HCT116 (cell line): Measurements from ENCODE around the gene DHRSX. TPM values are rescaled to one million over a fixed set of nuclear protein-coding genes. Genes with fewer than 3 reads are reported as not detected.

Source experiments
- ATAC-seq: fragments of 200-7000 bp; cut with Tn5 transposase; 2 replicates; pipeline ENCODE4 v1.9.1; 2020; ENCODE audit warnings: mild to moderate bottlenecking, moderate library complexity
- BruUV-seq: library from RNA; stranded (reverse); fragments of 400-500 nt; replicated peaks from 2 replicates; lab custom pipeline; 2021; lab: Mats Ljungman, UMichigan
- CTCF ChIA-PET: fragments of 300-600 bp; sonication (Branson Sonifier 250); formaldehyde crosslinking; loops from one replicate; lab custom pipeline; 2021; ENCODE audit warnings: antibody characterized with exemption; lab: Charles Lee
- POLR2A ChIA-PET: fragments of 300-600, 350-600 bp; sonication (Branson Sonifier 250); formaldehyde crosslinking; loops from one replicate; lab custom pipeline; 2021; ENCODE audit warnings: antibody characterized with exemption; lab: Charles Lee
- RAD21 ChIA-PET, 2 experiments: fragments of 300-600 bp; sonication (Branson Sonifier 250); formaldehyde crosslinking; loops; one replicate each; lab custom pipeline; 2023; ENCODE audit warnings: low total read pairs in 2 of 2; ENCODE audit not compliant: uncharacterized antibody in 2 of 2, unreplicated experiment in 2 of 2, low non-redundant PET in 1 of 2; lab: Charles Lee
- DNase-seq: peaks from one replicate; pipeline ENCODE4 v3.0.0-alpha.2; 2010; ENCODE audit warnings: low read depth, low spot score
- H2AFZ ChIP-seq: fragments of 200-600 bp; shearing (Covaris generic), sonication (generic); 2 replicates; pipeline ENCODE4 v1.6.1; 2017; ENCODE audit warnings: low read depth, mixed run types, mixed read lengths, antibody characterized with exemption, low read length; ENCODE audit not compliant: poor library complexity, severe bottlenecking
- H3K27ac ChIP-seq: 2 replicates; pipeline ENCODE4 v1.5.1; 2012; ENCODE audit warnings: low read depth, low read length
- H3K27me3 ChIP-seq: fragments of 200-600 bp; sonication (generic); 2 replicates; pipeline ENCODE4 v1.6.1; 2016; ENCODE audit warnings: mixed run types, low read length, mixed read lengths; ENCODE audit not compliant: insufficient read depth
- H3K36me3 ChIP-seq, 2 experiments: fragments of 200-500 bp in 1 of 2; fragments of 200-600 bp in 1 of 2; sonication (Bioruptor generic) in 1 of 2; sonication (generic) in 1 of 2; 2 replicates each; pipeline versions ENCODE4 v1.5.1 to v1.6.1; 2014 to 2016; ENCODE audit warnings: low read length in 2 of 2, inconsistent platforms in 1 of 2, mixed read lengths in 1 of 2, mixed run types in 1 of 2; ENCODE audit not compliant: insufficient read depth in 2 of 2, control insufficient read depth in 1 of 2
- H3K4me1 ChIP-seq, 2 experiments: fragments of 200-600 bp in 1 of 2; sonication (generic) in 1 of 2; 2 replicates each; pipeline versions ENCODE4 v1.5.1 to v1.6.1; 2012 to 2017; ENCODE audit warnings: low read length in 2 of 2, inconsistent platforms in 1 of 2, mild to moderate bottlenecking in 1 of 2, mixed read lengths in 1 of 2, mixed run types in 1 of 2, moderate library complexity in 1 of 2; ENCODE audit not compliant: insufficient read depth in 2 of 2, control insufficient read depth in 1 of 2
- H3K4me2 ChIP-seq: fragments of 200-600 bp; sonication (generic); 2 replicates; pipeline ENCODE4 v1.6.1; 2017; ENCODE audit warnings: mixed run types, low read length, mixed read lengths
- H3K4me3 ChIP-seq, 2 experiments: fragments of 200-600 bp in 1 of 2; sonication (generic) in 1 of 2; replicated peaks in 1 of 2; 2 replicates each; pipeline ENCODE4 v1.5.1; 2011 to 2016; ENCODE audit warnings: low read length in 2 of 2, control low read depth in 1 of 2, low read depth in 1 of 2, mild to moderate bottlenecking in 1 of 2, mixed read lengths in 1 of 2, mixed run types in 1 of 2
- H3K79me2 ChIP-seq: fragments of 200-600 bp; sonication (generic); 2 replicates; pipeline ENCODE4 v1.6.1; 2017; ENCODE audit warnings: mild to moderate bottlenecking, mixed run types, low read length, moderate library complexity, mixed read lengths; ENCODE audit not compliant: insufficient read depth
- H3K9ac ChIP-seq: fragments of 200-600 bp; sonication (generic); 2 replicates; pipeline ENCODE4 v1.6.1; 2016; ENCODE audit warnings: low read length, mixed read lengths
- H3K9me2 ChIP-seq: fragments of 200-600 bp; sonication (generic), shearing (Covaris generic); 2 replicates; pipeline ENCODE4 v1.6.1; 2017; ENCODE audit warnings: mixed run types, mild to moderate bottlenecking, moderate library complexity; ENCODE audit not compliant: insufficient read depth
- H3K9me3 ChIP-seq, 2 experiments: fragments of 200-500 bp in 1 of 2; fragments of 200-600 bp in 1 of 2; sonication (Bioruptor generic) in 1 of 2; sonication (generic) in 1 of 2; 2 replicates each; pipeline ENCODE4 v1.6.1; 2014 to 2017; ENCODE audit warnings: low read length in 2 of 2, mixed read lengths in 2 of 2, inconsistent platforms in 1 of 2, low read depth in 1 of 2, mild to moderate bottlenecking in 1 of 2, mixed run types in 1 of 2, moderate library complexity in 1 of 2; ENCODE audit not compliant: control insufficient read depth in 1 of 2, insufficient read depth in 1 of 2
- H4K20me1 ChIP-seq: fragments of 200-600 bp; sonication (generic), shearing (Covaris generic); 2 replicates; pipeline ENCODE4 v1.6.1; 2017; ENCODE audit warnings: mixed run types, mild to moderate bottlenecking, moderate library complexity; ENCODE audit not compliant: insufficient read depth
- CEBPB ChIP-seq: IDR thresholded peaks from 2 replicates; pipeline ENCODE4 v1.6.1; 2012; ENCODE audit warnings: low read depth
- EGR1 ChIP-seq: IDR thresholded peaks from 2 replicates; pipeline ENCODE4 v1.6.1; 2012; ENCODE audit warnings: low read depth
- EZH2 ChIP-seq: fragments of 200-600 bp; sonication (generic); IDR thresholded peaks from 2 replicates; pipeline ENCODE4 v1.6.1; 2017; ENCODE audit warnings: antibody characterized with exemption, mixed run types
- RAD21 ChIP-seq: IDR thresholded peaks from 2 replicates; pipeline ENCODE4 v1.6.1; 2012; ENCODE audit warnings: low read depth, mild to moderate bottlenecking
- SIN3A ChIP-seq: IDR thresholded peaks from 2 replicates; pipeline ENCODE4 v1.6.1; 2012; ENCODE audit warnings: low read depth
- SP1 ChIP-seq: IDR thresholded peaks from 2 replicates; pipeline ENCODE4 v1.6.1; 2012; ENCODE audit warnings: low read depth
- TCF7L2 ChIP-seq: IDR thresholded peaks from 2 replicates; pipeline ENCODE4 v1.7.0; 2011; ENCODE audit warnings: borderline replicate concordance, inconsistent platforms; ENCODE audit not compliant: insufficient read depth, insufficient read length; ENCODE audit errors: extremely low read depth
- YY1 ChIP-seq: IDR thresholded peaks from 2 replicates; pipeline ENCODE4 v1.6.1; 2011; ENCODE audit warnings: low read length, low read depth, moderate library complexity, mild to moderate bottlenecking; ENCODE audit not compliant: insufficient replicate concordance; ENCODE audit errors: extremely low read depth
- intact Hi-C: fragments of 100-400 bp; cut with micrococcal nuclease; formaldehyde crosslinking; loops from 2 replicates; pipeline ENCODE4 v1.10.0; 2022
- total RNA-seq: library from RNA; stranded (reverse); gene quantifications from one replicate; pipeline ENCODE4 v1.2.1, GENCODE V29; 2021; ENCODE audit not compliant: unreplicated experiment
- TF ChIP-seq, protein P1 (sequence below): IDR thresholded peaks from 2 replicates; pipeline ENCODE4 v1.6.1; 2011; ENCODE audit warnings: mild to moderate bottlenecking, low read length, moderate library complexity; ENCODE audit not compliant: insufficient replicate concordance; ENCODE audit errors: extremely low read depth
- TF ChIP-seq, protein P2 (sequence below): IDR thresholded peaks from 2 replicates; pipeline ENCODE4 v1.6.1; 2012
- TF ChIP-seq, protein P3 (sequence below), 3 experiments: fragments of 200-600 bp in 1 of 3; sonication (generic) in 1 of 3; IDR thresholded peaks in 2 of 3; conservative IDR thresholded peaks in 1 of 3; 2 replicates each; pipeline ENCODE4 v1.5.1; 2012 to 2017; ENCODE audit warnings: low read depth in 2 of 3, low read length in 2 of 3, antibody characterized with exemption in 1 of 3, borderline replicate concordance in 1 of 3, control low read depth in 1 of 3, mild to moderate bottlenecking in 1 of 3, mixed read lengths in 1 of 3, mixed run types in 1 of 3, moderate library complexity in 1 of 3; ENCODE audit not compliant: insufficient read depth in 1 of 3
- TF ChIP-seq, protein P4 (sequence below): IDR thresholded peaks from 2 replicates; pipeline ENCODE4 v1.6.1; 2012

DHRSX gene
- total RNA-seq, 1 experiment from 2014 or later, result 11.9 TPM

DNA sequence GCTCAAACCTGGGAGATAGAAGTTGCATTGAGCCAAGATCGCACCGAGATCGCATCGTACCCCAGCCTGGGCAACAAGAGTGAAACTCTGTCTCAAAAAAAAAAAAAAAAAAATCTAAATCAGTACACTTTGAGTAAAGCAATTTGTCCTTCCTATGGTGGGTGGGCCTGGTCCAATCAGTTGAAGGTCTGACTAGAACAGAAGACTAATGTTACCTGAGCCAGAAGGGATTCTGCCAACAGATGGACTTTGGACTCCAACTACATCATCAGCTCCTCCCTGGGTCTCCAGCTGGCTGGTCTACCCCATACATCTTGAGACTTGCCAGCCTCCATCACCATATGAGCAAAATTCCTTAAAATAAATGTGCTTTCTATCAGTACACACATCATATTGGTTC lies 155.2 kb downstream of the DHRSX start:
- intact Hi-C loops, result no loop called here
- no peak overlapping the region for H2AFZ ChIP-seq
- ChIA-PET CTCF (no interaction called here), POLR2A (no interaction called here), RAD21 (no interaction called here)
- peaks cover 0 to 15% of the 10 kb centered on the region in 2 experiments; a peak in 2 of 4 replicates for H3K4me1 ChIP-seq
- H3K9me3 ChIP-seq, result no peaks in the 10 kb centered on the region
- H3K9me2 ChIP-seq, result no peaks in the 10 kb centered on the region
- TF ChIP-seq, protein P1, sequence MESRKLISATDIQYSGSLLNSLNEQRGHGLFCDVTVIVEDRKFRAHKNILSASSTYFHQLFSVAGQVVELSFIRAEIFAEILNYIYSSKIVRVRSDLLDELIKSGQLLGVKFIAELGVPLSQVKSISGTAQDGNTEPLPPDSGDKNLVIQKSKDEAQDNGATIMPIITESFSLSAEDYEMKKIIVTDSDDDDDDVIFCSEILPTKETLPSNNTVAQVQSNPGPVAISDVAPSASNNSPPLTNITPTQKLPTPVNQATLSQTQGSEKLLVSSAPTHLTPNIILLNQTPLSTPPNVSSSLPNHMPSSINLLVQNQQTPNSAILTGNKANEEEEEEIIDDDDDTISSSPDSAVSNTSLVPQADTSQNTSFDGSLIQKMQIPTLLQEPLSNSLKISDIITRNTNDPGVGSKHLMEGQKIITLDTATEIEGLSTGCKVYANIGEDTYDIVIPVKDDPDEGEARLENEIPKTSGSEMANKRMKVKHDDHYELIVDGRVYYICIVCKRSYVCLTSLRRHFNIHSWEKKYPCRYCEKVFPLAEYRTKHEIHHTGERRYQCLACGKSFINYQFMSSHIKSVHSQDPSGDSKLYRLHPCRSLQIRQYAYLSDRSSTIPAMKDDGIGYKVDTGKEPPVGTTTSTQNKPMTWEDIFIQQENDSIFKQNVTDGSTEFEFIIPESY, result no peak
- TF ChIP-seq YY1 (no peak), SIN3A (no peak), EZH2 (no peak), SP1 (no peak), EGR1 (no peak)
- BruUV-seq, result no TSS peak
- no peak overlapping the region for H3K27ac ChIP-seq
- no peak overlapping the region for H3K4me2 ChIP-seq
- no peak overlapping the region for H3K4me3 ChIP-seq
- H3K27me3 ChIP-seq, result no peaks in the 10 kb centered on the region
- H3K36me3 ChIP-seq, result no peaks in the 10 kb centered on the region
- no peak overlapping the region for H3K9ac ChIP-seq
- no peak for DNase-seq
- no peaks in the 10 kb centered on the region for H3K79me2 ChIP-seq
- ATAC-seq, result no peak
- no peaks in the 10 kb centered on the region for H4K20me1 ChIP-seq

DNA sequence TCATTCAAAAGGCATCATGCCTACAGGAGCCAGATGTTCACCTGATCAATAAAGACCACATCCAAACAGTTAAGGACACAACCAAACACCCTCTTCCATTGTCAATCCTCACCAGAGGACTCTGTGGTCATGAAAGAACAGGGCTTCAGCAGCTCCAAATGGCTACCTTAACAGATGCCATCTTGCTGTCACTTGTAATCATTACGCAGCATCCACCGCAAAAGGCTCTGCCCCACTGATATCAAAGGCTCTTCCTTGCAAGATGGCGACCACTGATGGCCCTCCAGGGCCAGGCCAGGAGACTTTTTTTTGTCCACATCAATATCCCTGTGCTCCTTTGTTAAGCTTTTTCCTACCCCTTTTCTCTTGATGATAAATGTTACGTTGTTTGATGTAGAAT lies 157.4 kb downstream of the DHRSX start:
- Histone ChIP-seq H3K9ac (no peak overlapping the region), H3K4me3 (no peak overlapping the region), H3K4me1 (peaks cover 0 to 15% of the 10 kb centered on the region in 2 experiments; a peak in 2 of 4 replicates), H4K20me1 (no peaks in the 10 kb centered on the region), H3K4me2 (0 out of 2 replicates have a peak overlapping the region, but pooled peaks have one; percentile 7), H3K27me3 (no peaks in the 10 kb centered on the region), H2AFZ (no peak overlapping the region), H3K27ac (no peak overlapping the region), H3K9me2 (no peaks in the 10 kb centered on the region), H3K9me3 (no peaks in the 10 kb centered on the region), H3K36me3 (no peaks in the 10 kb centered on the region), H3K79me2 (no peaks in the 10 kb centered on the region)
- DNase-seq (no peak), ATAC-seq (no peak)
- no TSS peak for BruUV-seq
- intact Hi-C loops, result no loop called here
- ChIA-PET CTCF (no interaction called here), RAD21 (no interaction called here), POLR2A (no interaction called here)
- TF ChIP-seq SP1 (no peak), TCF7L2 (no peak), EZH2 (no peak), RAD21 (no peak), CEBPB (no peak), SIN3A (no peak), EGR1 (no peak)
- TF ChIP-seq, protein P2, sequence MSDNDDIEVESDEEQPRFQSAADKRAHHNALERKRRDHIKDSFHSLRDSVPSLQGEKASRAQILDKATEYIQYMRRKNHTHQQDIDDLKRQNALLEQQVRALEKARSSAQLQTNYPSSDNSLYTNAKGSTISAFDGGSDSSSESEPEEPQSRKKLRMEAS, result no peak
- TF ChIP-seq, protein P3, sequence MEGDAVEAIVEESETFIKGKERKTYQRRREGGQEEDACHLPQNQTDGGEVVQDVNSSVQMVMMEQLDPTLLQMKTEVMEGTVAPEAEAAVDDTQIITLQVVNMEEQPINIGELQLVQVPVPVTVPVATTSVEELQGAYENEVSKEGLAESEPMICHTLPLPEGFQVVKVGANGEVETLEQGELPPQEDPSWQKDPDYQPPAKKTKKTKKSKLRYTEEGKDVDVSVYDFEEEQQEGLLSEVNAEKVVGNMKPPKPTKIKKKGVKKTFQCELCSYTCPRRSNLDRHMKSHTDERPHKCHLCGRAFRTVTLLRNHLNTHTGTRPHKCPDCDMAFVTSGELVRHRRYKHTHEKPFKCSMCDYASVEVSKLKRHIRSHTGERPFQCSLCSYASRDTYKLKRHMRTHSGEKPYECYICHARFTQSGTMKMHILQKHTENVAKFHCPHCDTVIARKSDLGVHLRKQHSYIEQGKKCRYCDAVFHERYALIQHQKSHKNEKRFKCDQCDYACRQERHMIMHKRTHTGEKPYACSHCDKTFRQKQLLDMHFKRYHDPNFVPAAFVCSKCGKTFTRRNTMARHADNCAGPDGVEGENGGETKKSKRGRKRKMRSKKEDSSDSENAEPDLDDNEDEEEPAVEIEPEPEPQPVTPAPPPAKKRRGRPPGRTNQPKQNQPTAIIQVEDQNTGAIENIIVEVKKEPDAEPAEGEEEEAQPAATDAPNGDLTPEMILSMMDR (IDR thresholded peaks at IDR 0.05 in 2 of 3, conservative IDR thresholded peaks at IDR 0.05 in 1 of 3; ENCODE audit: borderline replicate concordance in 1 of 3, insufficient read depth in 1 of 3, low read depth in 2 of 3, low read length in 2 of 3), result no peak
- TF ChIP-seq, protein P4, sequence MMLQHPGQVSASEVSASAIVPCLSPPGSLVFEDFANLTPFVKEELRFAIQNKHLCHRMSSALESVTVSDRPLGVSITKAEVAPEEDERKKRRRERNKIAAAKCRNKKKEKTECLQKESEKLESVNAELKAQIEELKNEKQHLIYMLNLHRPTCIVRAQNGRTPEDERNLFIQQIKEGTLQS, result no peak
